HG02938 (cell line): ENCODE results near the gene KRTDAP.

Experiments
- ATAC-seq: cut with Tn5 transposase; IDR thresholded peaks from one replicate; pipeline ENCODE4 v1.9.1; 2021; ENCODE audit warnings: mild to moderate bottlenecking, moderate library complexity; ENCODE audit not compliant: unreplicated experiment

The KRTDAP gene

GRCh38 chr19:35455616-35456201, 34.6 kb downstream of the KRTDAP start:
- ATAC-seq, result no peak

- no peak for ATAC-seq
Observed at GRCh38 chr19:35454663-35455062, 35.6 kb downstream of the KRTDAP start.

GRCh38 chr19:35451338-35452096, 38.7 kb downstream of the KRTDAP start:
- ATAC-seq, result no peak

GRCh38 chr19:35449359-35450043, 40.8 kb downstream of the KRTDAP start:
- no peak for ATAC-seq

- ATAC-seq, result no peak
Observed at GRCh38 chr19:35447606-35448469, 42.4 kb downstream of the KRTDAP start, which contains the start of gene FFAR2. TSS of gene FFAR2 (plus strand) at chr19:35448257. CDS start at chr19:35449715, 1,458 bp downstream.

GRCh38 chr19:35445826-35446593, 44.3 kb downstream of the KRTDAP start:
- no peak for ATAC-seq

GRCh38 chr19:35444735-35445134, 45.5 kb downstream of the KRTDAP start:
- no peak for ATAC-seq

GRCh38 chr19:35442091-35442490, 48.2 kb downstream of the KRTDAP start:
- ATAC-seq, result no peak

- no peak for ATAC-seq
Observed at GRCh38 chr19:35439921-35440320, 50.3 kb downstream of the KRTDAP start.

- no peak for ATAC-seq
Observed at GRCh38 chr19:35438527-35438926, 51.7 kb downstream of the KRTDAP start.

- ATAC-seq, result no peak
Observed at GRCh38 chr19:35438096-35438495, 52.2 kb downstream of the KRTDAP start.

- ATAC-seq, result no peak
Observed at GRCh38 chr19:35437406-35437951, 52.8 kb downstream of the KRTDAP start.
